CD4-positive, alpha-beta T cell treated with Interleukin-17A for 1 hour (primary cell): Measurements from ENCODE around the gene GMCL2.
A peak's percentile ranks its signal among the peaks of the same experiment; 100 is the strongest.

ENCODE experiments used
- DNase-seq: peaks from one replicate; pipeline ENCODE4 v3.0.0-alpha.2; 2020

The GMCL2 gene

GRCh38 chr5:178221282-178221681 lies 34.1 kb upstream of the GMCL2 start:
- DNase-seq, result no peak

DNA sequence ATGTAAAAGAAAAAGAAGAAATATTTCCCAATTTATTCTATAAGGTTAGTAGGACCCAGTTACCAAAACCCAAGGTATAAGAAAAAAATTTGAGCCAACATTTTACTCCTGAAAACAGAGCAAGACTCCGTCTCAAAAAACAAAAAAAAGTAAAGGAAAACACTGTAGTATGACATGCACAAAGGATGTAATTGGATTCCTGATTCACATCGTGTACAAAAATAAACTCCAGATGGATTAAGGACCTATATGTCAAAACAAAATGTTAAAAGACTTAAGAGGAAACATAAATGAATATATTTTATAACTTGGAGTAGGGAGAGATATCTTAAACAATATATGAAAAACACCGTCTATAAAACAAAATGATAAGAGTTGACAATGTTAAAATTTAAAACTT lies 31.7 kb upstream of the GMCL2 start:
- no peak for DNase-seq

DNA sequence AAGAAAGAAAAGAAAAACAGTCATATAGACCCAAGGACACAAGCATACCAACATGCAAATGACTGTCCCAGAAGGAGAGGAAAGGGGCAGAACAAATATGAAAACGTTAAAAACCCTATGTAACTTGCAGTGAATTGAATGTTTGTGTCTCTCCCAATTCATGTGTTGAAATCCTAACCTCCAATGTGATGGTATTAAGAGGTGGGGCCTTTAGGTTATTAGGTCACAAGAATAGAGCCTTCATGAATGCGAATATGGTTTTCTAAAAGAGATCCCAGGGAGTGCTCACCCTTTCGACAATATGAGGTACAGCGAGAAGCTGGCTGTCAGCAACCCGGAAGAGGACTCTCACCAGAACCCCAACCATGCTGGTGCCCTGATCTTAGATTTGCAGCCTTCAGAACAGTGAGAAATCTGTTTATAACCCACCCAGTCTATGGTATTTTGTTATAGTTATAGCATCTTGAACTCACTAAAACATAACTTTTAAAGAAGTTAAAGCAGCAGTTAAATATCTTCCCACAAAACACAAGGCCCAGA lies 31.1 kb upstream of the GMCL2 start:
- DNase-seq, result no peak

DNA sequence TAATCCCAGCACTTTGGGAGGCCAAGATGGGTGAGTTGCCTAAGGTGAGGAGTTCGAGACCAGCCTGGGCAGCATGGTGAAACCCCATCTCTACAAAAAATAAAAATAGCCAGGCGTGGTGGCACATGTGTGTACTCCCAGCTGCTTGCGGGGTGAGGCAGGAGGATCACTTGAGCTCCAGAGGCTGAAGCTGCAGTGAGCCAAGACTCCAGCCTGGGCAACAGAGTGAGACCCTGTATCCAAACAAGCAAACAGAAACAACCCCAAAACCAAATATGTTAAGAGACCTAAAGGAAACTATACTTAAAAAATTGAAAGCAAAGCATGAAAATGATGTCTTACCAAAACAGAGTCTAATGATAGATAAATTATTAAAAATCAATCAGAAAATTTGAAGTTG lies 29.6 kb upstream of the GMCL2 start:
- no peak for DNase-seq

DNA sequence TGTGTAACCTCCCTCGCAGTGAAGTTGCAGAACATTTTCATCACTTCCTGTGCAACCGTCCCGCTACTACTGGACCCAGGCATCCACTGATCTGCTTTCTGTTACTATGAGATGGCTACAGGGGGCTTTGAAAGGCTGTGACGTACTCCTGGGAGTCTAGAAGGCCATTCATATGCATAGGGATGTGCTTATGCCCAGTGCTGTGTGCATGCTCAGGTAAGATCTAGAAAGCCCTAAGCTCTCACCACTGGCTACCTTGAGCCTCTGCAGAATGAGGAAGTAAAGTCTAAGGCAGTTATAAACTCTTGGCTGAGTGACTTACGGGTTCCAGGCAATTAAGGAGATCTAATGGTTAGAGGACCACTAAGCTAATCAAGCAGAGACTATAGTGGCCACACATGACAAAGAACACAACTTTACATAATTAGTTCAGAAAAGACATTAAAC lies 28.9 kb upstream of the GMCL2 start:
- DNase-seq, result no peak

- DNase-seq, result no peak
These were observed 28.3 kb upstream of the GMCL2 start for GRCh38 chr5:178215280-178216002.

- DNase-seq, result no peak
These were observed 27.1 kb upstream of the GMCL2 start for GRCh38 chr5:178214160-178214803.

DNA sequence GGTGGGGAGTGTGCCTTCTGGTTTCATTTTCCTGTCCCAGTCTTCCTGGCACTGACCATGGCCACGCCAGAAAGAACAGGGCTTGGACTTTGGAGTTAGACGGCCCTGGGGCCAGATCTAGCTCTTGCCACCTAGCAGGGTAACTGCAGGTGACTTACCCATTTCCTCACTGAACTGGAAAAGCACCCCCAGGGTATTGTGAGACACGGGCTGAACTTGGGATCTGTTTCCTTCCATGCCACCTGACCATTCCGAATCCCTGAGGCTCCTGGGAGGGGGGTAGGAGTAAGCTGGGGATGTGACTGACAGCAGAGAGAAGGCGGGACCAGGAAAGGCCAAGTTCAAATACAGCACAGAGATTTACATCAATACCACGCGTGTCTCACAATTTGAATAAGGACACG lies 26.6 kb upstream of the GMCL2 start:
- DNase-seq, result no peak

- DNase-seq, result no peak
These were observed 25.9 kb upstream of the GMCL2 start for GRCh38 chr5:178213003-178213461.

- no peak for DNase-seq
These were observed 25.3 kb upstream of the GMCL2 start for GRCh38 chr5:178212241-178213002.

- no peak for DNase-seq
These were observed 24.2 kb upstream of the GMCL2 start for GRCh38 chr5:178211095-178212048.

- DNase-seq, result no peak
These were observed 23.5 kb upstream of the GMCL2 start for GRCh38 chr5:178210686-178211085.

- DNase-seq, result no peak
These were observed 22.9 kb upstream of the GMCL2 start for GRCh38 chr5:178210073-178210535.

DNA sequence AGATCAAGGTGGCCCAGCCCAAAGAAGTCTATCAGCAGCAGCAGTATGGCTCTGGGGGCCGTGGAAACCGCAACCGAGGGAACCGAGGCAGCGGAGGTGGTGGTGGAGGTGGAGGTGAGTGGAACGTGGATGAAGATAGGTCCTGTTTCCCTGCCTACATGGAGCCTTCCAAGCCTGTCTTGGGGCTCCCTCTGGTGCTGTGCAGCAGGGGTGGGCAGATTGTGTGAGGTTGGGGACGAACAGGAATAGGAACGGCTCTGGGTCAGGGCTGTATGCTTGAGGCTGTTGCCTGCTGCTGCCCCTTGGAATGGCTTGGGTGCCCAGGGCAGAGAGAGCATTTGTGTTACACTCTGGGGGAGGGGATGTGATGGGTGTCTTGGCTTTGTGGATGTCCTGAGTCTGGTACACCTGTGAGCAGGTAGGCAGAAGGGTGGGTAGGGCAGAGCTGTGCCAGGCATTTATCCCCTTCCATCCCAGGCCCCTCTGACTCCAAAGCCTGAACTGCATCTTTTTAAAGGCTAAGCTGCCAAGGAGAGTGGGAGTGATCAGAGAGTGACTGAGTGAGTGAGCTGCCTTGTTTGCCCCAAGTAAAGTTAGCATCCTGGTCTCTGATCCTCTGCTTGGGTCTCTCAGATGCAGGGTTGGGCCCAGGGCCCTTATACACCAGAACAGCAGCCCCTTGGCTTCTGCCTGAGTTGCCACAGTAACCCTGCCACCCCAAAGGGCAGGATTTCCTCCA lies 22.3 kb upstream of the GMCL2 start:
- no peak for DNase-seq

DNA sequence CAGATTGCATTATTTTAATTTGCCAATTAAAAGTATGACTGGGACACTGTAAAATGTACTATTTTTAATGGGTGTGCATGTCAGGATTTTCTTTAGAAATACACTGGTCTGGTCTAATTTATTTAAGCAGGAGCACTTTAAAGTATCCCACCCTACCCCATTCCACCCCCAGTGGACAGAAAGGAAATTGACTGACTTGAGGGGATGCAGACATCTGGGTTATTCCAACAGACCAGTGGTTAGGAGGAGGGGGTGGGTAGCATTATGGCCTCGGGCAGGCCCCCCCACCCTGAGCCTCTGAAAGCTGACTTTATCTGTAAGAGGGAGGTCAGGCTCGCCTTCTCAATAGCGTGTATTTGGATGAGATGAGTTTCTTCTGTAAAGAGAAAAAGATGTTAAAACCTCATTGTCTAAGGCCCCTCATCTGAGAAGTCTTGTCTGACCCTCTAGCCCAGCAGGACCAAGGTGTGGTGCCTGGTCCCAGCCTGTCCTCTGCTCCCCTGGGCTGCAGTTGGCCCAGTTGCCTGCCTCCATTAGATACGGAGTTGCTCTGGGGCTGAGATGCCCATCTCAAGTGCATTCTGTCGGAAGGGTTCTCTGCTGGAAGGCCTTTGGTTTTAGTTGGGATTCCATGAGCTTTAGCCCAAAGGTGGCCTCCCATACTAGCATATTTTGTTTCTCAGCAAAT lies 21.5 kb upstream of the GMCL2 start:
- DNase-seq, result no peak

- DNase-seq, result no peak
These were observed 20.7 kb upstream of the GMCL2 start for GRCh38 chr5:178207917-178208280.

- DNase-seq, result no peak
These were observed 20.2 kb upstream of the GMCL2 start for GRCh38 chr5:178207183-178207916.

GRCh38 chr5:178206166-178207101 lies 19.3 kb upstream of the GMCL2 start:
- DNase-seq, result peak; percentile 41

GRCh38 chr5:178205749-178206047 lies 18.5 kb upstream of the GMCL2 start:
- no peak for DNase-seq
